H9 (cell line): ENCODE measurements around the gene PAAF1. TPM values are rescaled to one million over a fixed set of nuclear protein-coding genes. Genes with fewer than 3 reads are reported as not detected.

Source experiments
- DNase-seq: peaks from one replicate; pipeline ENCODE4 v3.0.0-alpha.2; 2017
- H2AFZ ChIP-seq: one replicate; pipeline ENCODE4 v1.6.1; 2013; ENCODE audit warnings: mild to moderate bottlenecking, low read length, control low read depth, moderate library complexity
- H2AK5ac ChIP-seq: 2 replicates; pipeline ENCODE4 v1.6.1; 2013; ENCODE audit warnings: low read length, control low read depth, mixed read lengths; ENCODE audit not compliant: insufficient read length
- H2BK120ac ChIP-seq: one replicate; pipeline ENCODE4 v1.6.1; 2013; ENCODE audit warnings: low read depth, mild to moderate bottlenecking, low read length, control low read depth, inconsistent platforms; ENCODE audit not compliant: poor library complexity, severe bottlenecking
- H2BK12ac ChIP-seq: 2 replicates; pipeline ENCODE4 v1.6.1; 2013; ENCODE audit warnings: low read length, control low read depth, mixed read lengths, low read depth; ENCODE audit not compliant: insufficient read length
- H2BK15ac ChIP-seq: 2 replicates; pipeline ENCODE4 v1.6.1; 2013; ENCODE audit warnings: low read depth, low read length, control low read depth
- H2BK20ac ChIP-seq: one replicate; pipeline ENCODE4 v1.6.1; 2013; ENCODE audit warnings: low read depth, mild to moderate bottlenecking, low read length, control low read depth, inconsistent platforms; ENCODE audit not compliant: poor library complexity, severe bottlenecking
- H2BK5ac ChIP-seq: 2 replicates; pipeline ENCODE4 v1.6.1; 2013; ENCODE audit warnings: low read length, control low read depth, mixed read lengths; ENCODE audit not compliant: insufficient read length
- H3K14ac ChIP-seq: 2 replicates; pipeline ENCODE4 v1.6.1; 2013; ENCODE audit warnings: low read length, control low read depth; ENCODE audit not compliant: insufficient read depth
- H3K18ac ChIP-seq: 2 replicates; pipeline ENCODE4 v1.6.1; 2013; ENCODE audit warnings: low read depth, mild to moderate bottlenecking, mixed read lengths, low read length, control low read depth; ENCODE audit not compliant: insufficient read length
- H3K23ac ChIP-seq: 2 replicates; pipeline ENCODE4 v1.6.1; 2013; ENCODE audit warnings: low read length, control low read depth, mixed read lengths, low read depth; ENCODE audit not compliant: insufficient read length
- H3K23me2 ChIP-seq: 2 replicates; pipeline ENCODE4 v1.6.1; 2013; ENCODE audit warnings: low read depth, mild to moderate bottlenecking, mixed read lengths, low read length, control low read depth; ENCODE audit not compliant: insufficient read length, poor library complexity, severe bottlenecking
- H3K27ac ChIP-seq: 2 replicates; pipeline ENCODE4 v1.5.1; 2013; ENCODE audit warnings: low read length, control low read depth, mixed read lengths, low read depth; ENCODE audit not compliant: insufficient read length
- H3K27me3 ChIP-seq: 2 replicates; pipeline ENCODE4 v1.6.1; 2013; ENCODE audit warnings: low read length, control low read depth, inconsistent platforms; ENCODE audit not compliant: insufficient read depth
- H3K4ac ChIP-seq: 2 replicates; pipeline ENCODE4 v1.6.1; 2013; ENCODE audit warnings: low read depth, mild to moderate bottlenecking, control low read depth, inconsistent platforms, low read length, moderate library complexity
- H3K4me1 ChIP-seq: 2 replicates; pipeline ENCODE4 v1.6.1; 2013; ENCODE audit warnings: low read length, control low read depth, inconsistent platforms; ENCODE audit not compliant: insufficient read depth
- H3K4me2 ChIP-seq: 2 replicates; pipeline ENCODE4 v1.6.1; 2013; ENCODE audit warnings: low read length, control low read depth, mixed read lengths; ENCODE audit not compliant: insufficient read length, insufficient read depth
- H3K56ac ChIP-seq: 2 replicates; pipeline ENCODE4 v1.6.1; 2013; ENCODE audit warnings: low read depth, mild to moderate bottlenecking, mixed read lengths, low read length, control low read depth; ENCODE audit not compliant: insufficient read length
- H3K79me1 ChIP-seq: 2 replicates; pipeline ENCODE4 v1.6.1; 2013; ENCODE audit warnings: low read depth, mild to moderate bottlenecking, moderate library complexity, low read length, control low read depth, inconsistent platforms; ENCODE audit not compliant: insufficient read depth, poor library complexity, severe bottlenecking
- H3K79me2 ChIP-seq: 2 replicates; pipeline ENCODE4 v1.6.1; 2013; ENCODE audit warnings: low read length, control low read depth, inconsistent platforms; ENCODE audit not compliant: insufficient read depth
- H3K9ac ChIP-seq: 2 replicates; pipeline ENCODE4 v1.6.1; 2013; ENCODE audit warnings: low read length, control low read depth, mixed read lengths; ENCODE audit not compliant: insufficient read length; ENCODE audit errors: extremely low read depth
- H3K9me3 ChIP-seq: one replicate; pipeline ENCODE4 v1.6.1; 2013; ENCODE audit warnings: low read depth, low read length, inconsistent platforms; ENCODE audit not compliant: control insufficient read depth
- H3T11ph ChIP-seq: one replicate; pipeline ENCODE4 v1.6.1; 2013; ENCODE audit warnings: mild to moderate bottlenecking, low read length, control low read depth, inconsistent platforms
- H4K20me1 ChIP-seq: one replicate; pipeline ENCODE4 v1.6.1; 2013; ENCODE audit not compliant: control insufficient read depth, insufficient read length, insufficient read depth
- H4K5ac ChIP-seq: 2 replicates; pipeline ENCODE4 v1.6.1; 2013; ENCODE audit warnings: low read depth, mild to moderate bottlenecking, mixed read lengths, low read length, control low read depth; ENCODE audit not compliant: insufficient read length
- H4K8ac ChIP-seq: replicated peaks from 2 replicates; pipeline ENCODE4 v1.6.1; 2013; ENCODE audit warnings: low read length, control low read depth, mixed read lengths, low read depth; ENCODE audit not compliant: insufficient read length
- H4K91ac ChIP-seq: 2 replicates; pipeline ENCODE4 v1.6.1; 2013; ENCODE audit warnings: low read depth, mild to moderate bottlenecking, moderate library complexity, mixed read lengths, low read length, control low read depth; ENCODE audit not compliant: insufficient read length
- H3K27ac Mint-ChIP-seq, 3 experiments: 2 replicates in 2 of 3; 3 replicates in 1 of 3; pipeline ENCODE4 v1.8.0; 2020 to 2021; ENCODE audit warnings: mixed read lengths in 3 of 3, mild to moderate bottlenecking in 1 of 3, moderate library complexity in 1 of 3
- H3K27me3 Mint-ChIP-seq: 2 replicates; pipeline ENCODE4 v1.8.0; 2021; ENCODE audit warnings: low read depth, mild to moderate bottlenecking, moderate library complexity, mixed read lengths
- H3K36me3 Mint-ChIP-seq, 3 experiments: 2 replicates in 2 of 3; 3 replicates in 1 of 3; pipeline ENCODE4 v1.8.0; 2020 to 2021; ENCODE audit warnings: low read depth in 3 of 3, mixed read lengths in 3 of 3; ENCODE audit not compliant: insufficient read depth in 1 of 3
- H3K4me1 Mint-ChIP-seq, 2 experiments: 2 replicates each; pipeline ENCODE4 v1.8.0; 2020; ENCODE audit warnings: mixed read lengths in 2 of 2
- H3K4me3 Mint-ChIP-seq, 2 experiments: 2 replicates in 1 of 2; 3 replicates in 1 of 2; pipeline ENCODE4 v1.8.0; 2020 to 2021; ENCODE audit warnings: mild to moderate bottlenecking in 2 of 2, mixed read lengths in 2 of 2, moderate library complexity in 1 of 2
- H3K9me3 Mint-ChIP-seq, 2 experiments: 2 replicates in 1 of 2; 3 replicates in 1 of 2; pipeline ENCODE4 v1.8.0; 2020; ENCODE audit warnings: mild to moderate bottlenecking in 2 of 2, mixed read lengths in 2 of 2, moderate library complexity in 1 of 2
- WGBS: extraction: QIAGEN DNeasy Blood & Tissue Kit; methylation state at CpG from one replicate; pipeline ENCODE4 v1.1.7; 2013; ENCODE audit warnings: missing lambda C conversion rate, low lambda C conversion rate, mixed read lengths; ENCODE audit not compliant: insufficient read length; ENCODE audit errors: extremely low coverage; 5-methylcytosine and 5-hydroxymethylcytosine counted together
- total RNA-seq: library from RNA; stranded (reverse); gene quantifications from 2 replicates; pipeline ENCODE4 v1.2.1, GENCODE V29; 2021
- TF ChIP-seq, protein P1 (sequence below): fragments of 200-600 bp; sonication (generic); conservative IDR thresholded peaks from 3 replicates; pipeline ENCODE4 v1.8.0; 2021; ENCODE audit warnings: antibody characterized with exemption, mild to moderate bottlenecking

Gene PAAF1
- total RNA-seq, 1 experiment from 2014 or later, result 24.3 TPM

DNA sequence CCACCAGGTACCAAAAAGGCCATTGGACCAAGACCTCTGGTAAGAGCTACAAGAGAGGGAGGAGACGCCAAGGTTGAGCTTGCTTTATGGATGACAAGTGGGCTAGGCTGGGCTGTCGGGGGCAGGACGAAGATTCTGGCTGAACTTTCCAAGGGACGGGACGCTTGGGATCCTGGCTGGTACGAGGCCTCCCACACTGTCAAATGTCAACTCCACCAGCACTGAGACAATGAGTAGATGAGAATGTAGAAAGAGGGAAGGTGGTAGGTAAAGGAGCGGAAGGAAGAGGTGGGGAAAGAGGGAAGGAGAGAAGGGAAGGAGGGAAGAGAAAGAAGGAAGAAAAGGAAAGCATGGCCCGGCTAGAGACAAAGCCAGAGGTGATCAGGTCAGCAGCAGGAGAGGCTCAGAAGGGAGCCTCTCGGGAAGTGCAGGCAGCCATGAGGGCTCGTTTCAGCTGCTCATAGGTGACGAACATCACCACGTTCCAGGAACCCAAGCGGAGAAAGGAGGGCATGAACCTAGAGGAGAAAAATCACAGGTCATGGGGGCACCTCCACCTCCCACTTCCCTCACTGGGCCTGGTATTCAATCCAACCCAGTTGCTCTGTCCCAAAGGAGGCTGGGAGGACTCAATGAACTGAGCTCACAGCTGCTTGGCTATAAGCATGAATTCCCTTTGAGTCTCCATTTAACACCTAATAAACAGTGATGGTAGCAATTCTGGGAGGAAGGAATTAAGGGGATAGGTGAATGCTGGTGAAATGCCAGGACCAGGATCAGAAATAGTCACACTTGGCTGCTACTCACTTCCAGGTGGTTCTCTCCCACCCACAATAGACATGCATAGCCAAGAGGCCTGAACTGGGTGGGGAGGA lies 98.0 kb downstream of the PAAF1 start:
- no peak overlapping the region for H4K5ac ChIP-seq
- no peak overlapping the region for H2BK15ac ChIP-seq
- H2BK12ac ChIP-seq, result no peak overlapping the region
- no peak overlapping the region for H4K8ac ChIP-seq
- TF ChIP-seq, protein P1, sequence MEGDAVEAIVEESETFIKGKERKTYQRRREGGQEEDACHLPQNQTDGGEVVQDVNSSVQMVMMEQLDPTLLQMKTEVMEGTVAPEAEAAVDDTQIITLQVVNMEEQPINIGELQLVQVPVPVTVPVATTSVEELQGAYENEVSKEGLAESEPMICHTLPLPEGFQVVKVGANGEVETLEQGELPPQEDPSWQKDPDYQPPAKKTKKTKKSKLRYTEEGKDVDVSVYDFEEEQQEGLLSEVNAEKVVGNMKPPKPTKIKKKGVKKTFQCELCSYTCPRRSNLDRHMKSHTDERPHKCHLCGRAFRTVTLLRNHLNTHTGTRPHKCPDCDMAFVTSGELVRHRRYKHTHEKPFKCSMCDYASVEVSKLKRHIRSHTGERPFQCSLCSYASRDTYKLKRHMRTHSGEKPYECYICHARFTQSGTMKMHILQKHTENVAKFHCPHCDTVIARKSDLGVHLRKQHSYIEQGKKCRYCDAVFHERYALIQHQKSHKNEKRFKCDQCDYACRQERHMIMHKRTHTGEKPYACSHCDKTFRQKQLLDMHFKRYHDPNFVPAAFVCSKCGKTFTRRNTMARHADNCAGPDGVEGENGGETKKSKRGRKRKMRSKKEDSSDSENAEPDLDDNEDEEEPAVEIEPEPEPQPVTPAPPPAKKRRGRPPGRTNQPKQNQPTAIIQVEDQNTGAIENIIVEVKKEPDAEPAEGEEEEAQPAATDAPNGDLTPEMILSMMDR, result no peak
- no peak overlapping the region; the same call in 1 of the 2 replicates for H3K14ac ChIP-seq
- Mint-ChIP-seq H3K4me1 (peaks cover 1 to 9% of the 10 kb centered on the region in 2 experiments), H3K4me3 (no peak overlapping the region), H3K36me3 (peaks cover 42 to 60% (median 60%) of the 10 kb centered on the region in 3 experiments; a peak in 6 of 7 replicates), H3K9me3 (no peaks in the 10 kb centered on the region), H3K27me3 (peaks cover 2% of the 10 kb centered on the region; the same call in 1 of the 2 replicates), H3K27ac (no peak overlapping the region)
- H3K79me2 ChIP-seq, result no peaks in the 10 kb centered on the region
- DNase-seq, result no peak
- WGBS, result 100% methylated on average over 1 of the region's 13 CpGs
- H3T11ph ChIP-seq, result no peak overlapping the region
- H3K27ac ChIP-seq, result no peak overlapping the region
- H3K4me2 ChIP-seq, result no peak overlapping the region
- H3K56ac ChIP-seq, result no peak overlapping the region
- no peaks in the 10 kb centered on the region for H3K27me3 ChIP-seq
- H2BK5ac ChIP-seq, result no peak overlapping the region
- no peaks in the 10 kb centered on the region for H3K9me3 ChIP-seq
- H3K23ac ChIP-seq, result no peak overlapping the region
- H2BK20ac ChIP-seq, result no peak overlapping the region
- H3K4me1 ChIP-seq, result no peaks in the 10 kb centered on the region
- H2BK120ac ChIP-seq, result no peak overlapping the region
- H3K4ac ChIP-seq, result no peak overlapping the region
- no peaks in the 10 kb centered on the region for H3K79me1 ChIP-seq
- H4K20me1 ChIP-seq, result no peaks in the 10 kb centered on the region
- H3K18ac ChIP-seq, result no peak overlapping the region
- H3K9ac ChIP-seq, result no peak overlapping the region
- H4K91ac ChIP-seq, result no peak overlapping the region
- H2AK5ac ChIP-seq, result no peak overlapping the region
- H3K23me2 ChIP-seq, result no peaks in the 10 kb centered on the region
- H2AFZ ChIP-seq, result no peak overlapping the region
